ENCODE data around the gene STXBP1.

- TF ChIP-seq EZH2 (IDR thresholded peaks at IDR 0.05) (no peak), POLR2AphosphoS5 (IDR thresholded peaks at IDR 0.05; ENCODE audit: borderline replicate concordance, low read depth, low read length) (no peak), FOXP2 (optimal IDR thresholded peaks at IDR 0.05; ENCODE audit: control extremely low read depth, extremely low read length, insufficient read depth) (no peak)
Measured at GRCh38 chr9:127578952-127579853, 32.9 kb upstream of the STXBP1 start.
